ENCODE measurements around the gene RDH8.

GRCh38 chr19:9981406-9982260 is 31.6 kb upstream of the RDH8 start:
- TF ChIP-seq CTCF (IDR thresholded peaks at IDR 0.05; ENCODE audit: insufficient read depth, low read depth, low read length), result no peak
- no peak for TF ChIP-seq EZH2 (IDR thresholded peaks at IDR 0.05; ENCODE audit: insufficient read depth, low read length)
